GM12878 (cell line): ENCODE measurements around the gene CDC37. TPM values are rescaled to one million over a fixed set of nuclear protein-coding genes. Genes with fewer than 3 reads are reported as not detected.

Experiments used
- CEBPZ ChIP-seq: fragments of 150-350 bp; IDR thresholded peaks from 2 replicates; pipeline ENCODE4 v1.6.1; 2016; ENCODE audit warnings: low read depth, low read length
- CHD1 ChIP-seq: IDR thresholded peaks from 2 replicates; pipeline ENCODE4 v1.6.1; 2012; ENCODE audit warnings: low read depth, low read length, improper control_type of control experiment
- CHD4 ChIP-seq: fragments of 200-600 bp; sonication (generic); IDR thresholded peaks from 2 replicates; pipeline ENCODE4 v1.6.1; 2016; ENCODE audit warnings: mild to moderate bottlenecking
- CTCF ChIP-seq, 3 experiments: IDR thresholded peaks in 2 of 3; conservative IDR thresholded peaks in 1 of 3; 2 replicates each; pipeline ENCODE4 v1.5.1; 2011; ENCODE audit warnings: low read depth in 3 of 3, low read length in 3 of 3, mild to moderate bottlenecking in 3 of 3, control low read depth in 2 of 3, moderate library complexity in 2 of 3, inconsistent platforms in 1 of 3, mixed read lengths in 1 of 3; ENCODE audit not compliant: control insufficient read depth in 2 of 3, insufficient read depth in 1 of 3; ENCODE audit errors: extremely low read depth in 1 of 3
- HDAC2 ChIP-seq: fragments of 200-600 bp; sonication (generic); IDR thresholded peaks from 2 replicates; pipeline ENCODE4 v1.6.1; 2017
- HSF1 ChIP-seq: fragments of 150-350 bp; IDR thresholded peaks from 2 replicates; pipeline ENCODE4 v1.6.1; 2014; ENCODE audit warnings: mild to moderate bottlenecking, low read depth, low read length
- KDM1A ChIP-seq: fragments of 200-600 bp; sonication (generic); IDR thresholded peaks from 2 replicates; pipeline ENCODE4 v1.6.1; 2016; ENCODE audit warnings: borderline replicate concordance
- KLF5 ChIP-seq: fragments of 450-650 bp; IDR thresholded peaks from 2 replicates; pipeline ENCODE4 v1.6.1; 2014; ENCODE audit warnings: mild to moderate bottlenecking; ENCODE audit not compliant: partially characterized antibody
- MTA3 ChIP-seq: IDR thresholded peaks from 2 replicates; pipeline ENCODE4 v1.6.1; 2012; ENCODE audit warnings: low read length, inconsistent platforms, borderline replicate concordance
- NFXL1 ChIP-seq: fragments of 450-650 bp; IDR thresholded peaks from 2 replicates; pipeline ENCODE4 v1.6.1; 2017; ENCODE audit warnings: antibody characterized with exemption, mild to moderate bottlenecking, borderline replicate concordance
- NKRF ChIP-seq: fragments of 450-650 bp; conservative IDR thresholded peaks from 2 replicates; pipeline ENCODE4 v1.6.1; 2017; ENCODE audit warnings: mild to moderate bottlenecking, moderate library complexity
- NR2F1 ChIP-seq: fragments of 450-650 bp; conservative IDR thresholded peaks from 2 replicates; pipeline ENCODE4 v1.6.1; 2017; ENCODE audit warnings: mild to moderate bottlenecking
- RELB ChIP-seq: fragments of 450-650 bp; IDR thresholded peaks from 2 replicates; pipeline ENCODE4 v1.6.1; 2017; ENCODE audit warnings: low read depth, mild to moderate bottlenecking, moderate library complexity
- SMAD1 ChIP-seq: fragments of 450-650 bp; IDR thresholded peaks from 2 replicates; pipeline ENCODE4 v1.6.1; 2018; ENCODE audit warnings: mild to moderate bottlenecking, low read depth; ENCODE audit not compliant: partially characterized antibody
- SREBF2 ChIP-seq: IDR thresholded peaks from 2 replicates; pipeline ENCODE4 v1.6.1; 2012; ENCODE audit warnings: mild to moderate bottlenecking, low read length
- STAT1 ChIP-seq: fragments of 450-650 bp; conservative IDR thresholded peaks from 2 replicates; pipeline ENCODE4 v1.6.1; 2014; ENCODE audit warnings: antibody characterized with exemption, mild to moderate bottlenecking
- TCF7 ChIP-seq: IDR thresholded peaks from 2 replicates; pipeline ENCODE4 v1.6.1; 2014; ENCODE audit warnings: antibody characterized with exemption, borderline replicate concordance
- YY1 ChIP-seq: IDR thresholded peaks from 2 replicates; pipeline ENCODE4 v1.6.1; 2011; ENCODE audit warnings: low read depth, mild to moderate bottlenecking, low read length
- ZZZ3 ChIP-seq: IDR thresholded peaks from 2 replicates; pipeline ENCODE4 v1.6.1; 2011; ENCODE audit warnings: low read depth; ENCODE audit not compliant: control insufficient read depth, insufficient read length
- polyA plus RNA-seq, 11 experiments: library from polyadenylated mRNA; depleted of rRNA in 4 of 11; unstranded in 6 of 11; stranded (reverse) in 5 of 11; fragments of >200 nt; fragmentation: Nextera tagmentation in 4 of 11; fragmentation: Illumina TruSeq in 1 of 11; extraction: Ambion mirVana in 4 of 11; extraction: Trizol in 1 of 11; gene quantifications; 1 replicate in 1 of 11; 2 replicates in 10 of 11; pipeline versions ENCODE4 v1.2.1 to v1.2.3, GENCODE V29; 2011 to 2016; ENCODE audit warnings: inconsistent platforms in 2 of 11, missing spikeins in 2 of 11, low read depth in 1 of 11
- total RNA-seq, 4 experiments: library from RNA; depleted of rRNA in 3 of 4; stranded (reverse); fragments of >200 nt in 3 of 4; fragmentation: Illumina TruSeq in 1 of 4; extraction: Trizol in 1 of 4; gene quantifications; 2 replicates each; pipeline versions ENCODE4 v1.2.1 to v1.2.3, GENCODE V29; 2013 to 2021

CDC37 gene
- total and polyA plus RNA-seq, 10 of the 15 experiments (the other 5 are each of a cell fraction or from before 2014, with no cell fraction given), result 4.7 to 265 (median 176) TPM

- TF ChIP-seq CTCF (IDR thresholded peaks at IDR 0.05 in 2 of 3, conservative IDR thresholded peaks at IDR 0.05 in 1 of 3; ENCODE audit: control insufficient read depth in 2 of 3, extremely low read depth in 1 of 3, insufficient read depth in 1 of 3, low read depth in 3 of 3, low read length in 3 of 3) (no peak), RELB (peak; percentile 58; the same call in 1 of the 2 replicates), CHD1 (no peak), STAT1 (no peak), KLF5 (no peak), YY1 (peak; percentile 56; the same call in 1 of the 2 replicates), NR2F1 (no peak), NKRF (peak; percentile 86; the same call in 1 of the 2 replicates), HDAC2 (no peak), MTA3 (no peak), HSF1 (no peak), NFXL1 (no peak), CEBPZ (no peak), SMAD1 (no peak), TCF7 (no peak), CHD4 (no peak), ZZZ3 (no peak), KDM1A (no peak), SREBF2 (no peak)
Observed at GRCh38 chr19:10419646-10420443, 16.5 kb upstream of the CDC37 start (continued).
